Midbrain (tissue), 1 donor: ENCODE measurements around the gene DIPK1C.

ENCODE experiments used
- DNase-seq: peaks from one replicate; lab custom pipeline; 2025; lab: John Stamatoyannopoulos, UW

Gene DIPK1C

GRCh38 chr18:74482697-74483096 is 25.6 kb upstream of the DIPK1C start:
- DNase-seq, result no peak

- DNase-seq, result no peak
Measured at GRCh38 chr18:74480149-74480651, 23.1 kb upstream of the DIPK1C start.

GRCh38 chr18:74479486-74480148 is 22.5 kb upstream of the DIPK1C start:
- no peak for DNase-seq

- DNase-seq, result no peak
Measured at GRCh38 chr18:74478880-74479279, 21.8 kb upstream of the DIPK1C start.

- no peak for DNase-seq
Measured at GRCh38 chr18:74478316-74478715, 21.2 kb upstream of the DIPK1C start.

- no peak for DNase-seq
Measured at GRCh38 chr18:74477771-74478170, 20.7 kb upstream of the DIPK1C start.

- peak; percentile 79 for DNase-seq
Measured at GRCh38 chr18:74476140-74476539, 19.0 kb upstream of the DIPK1C start.

GRCh38 chr18:74473976-74474640 is 17.0 kb upstream of the DIPK1C start:
- no peak for DNase-seq

GRCh38 chr18:74472312-74472711 is 15.2 kb upstream of the DIPK1C start:
- DNase-seq, result no peak

- peak; percentile 14 for DNase-seq
Measured at GRCh38 chr18:74468547-74469061, 11.5 kb upstream of the DIPK1C start.

GRCh38 chr18:74465775-74466174 is 8.7 kb upstream of the DIPK1C start:
- DNase-seq, result no peak

GRCh38 chr18:74463983-74464382 is 6.9 kb upstream of the DIPK1C start:
- no peak for DNase-seq

GRCh38 chr18:74463254-74463653 is 6.1 kb upstream of the DIPK1C start:
- DNase-seq, result no peak

- DNase-seq, result no peak
Measured at GRCh38 chr18:74460825-74461224, 3.7 kb upstream of the DIPK1C start.

- peak; percentile 35 for DNase-seq
Measured at GRCh38 chr18:74459889-74460288, 2.8 kb upstream of the DIPK1C start.

GRCh38 chr18:74457725-74458421 is 765 bp upstream of the DIPK1C start:
- peak; percentile 80 for DNase-seq

GRCh38 chr18:74456349-74457042 is 612 bp downstream of the DIPK1C start:
- DNase-seq, result peak; percentile 39

GRCh38 chr18:74456017-74456348 is 1.1 kb downstream of the DIPK1C start:
- DNase-seq, result no peak

- DNase-seq, result no peak
Measured at GRCh38 chr18:74455386-74455785, 1.7 kb downstream of the DIPK1C start.

GRCh38 chr18:74454279-74454751 is 2.8 kb downstream of the DIPK1C start:
- DNase-seq, result peak; percentile 89

- no peak for DNase-seq
Measured at GRCh38 chr18:74453642-74454198, 3.4 kb downstream of the DIPK1C start.
